Body of pancreas (tissue), 4 donors: ENCODE results near the gene EPN3.

ENCODE experiments used
- CTCF ChIP-seq, 7 experiments: fragments of 450-650 bp in 4 of 7; fragments of 200-600 bp in 3 of 7; sonication (generic) in 3 of 7; IDR thresholded peaks; one replicate each; pipeline ENCODE4 v1.5.1; 2016 to 2019; ENCODE audit warnings: antibody characterized with exemption in 7 of 7
- POLR2A ChIP-seq, 3 donors: fragments of 450-650 bp; IDR thresholded peaks; one replicate each; pipeline ENCODE4 v1.6.1; 2016; ENCODE audit warnings: antibody characterized with exemption in 3 of 3, mild to moderate bottlenecking in 2 of 3

- no peak for TF ChIP-seq POLR2A (IDR thresholded peaks at IDR 0.05)
- no peak for TF ChIP-seq CTCF (IDR thresholded peaks at IDR 0.05)
Measured at GRCh38 chr17:50572541-50572940, 40.0 kb downstream of the EPN3 start.
